OCI-LY7 (cell line): Measurements from ENCODE around the gene HNRNPL. TPM values are rescaled to one million over a fixed set of nuclear protein-coding genes. Genes with fewer than 3 reads are reported as not detected.

Source experiments
- BruUV-seq: library from RNA; stranded (reverse); fragments of 400-500 nt; replicated peaks from 2 replicates; lab custom pipeline; 2021; lab: Mats Ljungman, UMichigan
- CTCF ChIA-PET: fragments of 300-600 bp; sonication (Branson Sonifier 250); formaldehyde crosslinking; loops from one replicate; lab custom pipeline; 2022; ENCODE audit warnings: antibody characterized with exemption; ENCODE audit not compliant: unreplicated experiment; lab: Charles Lee
- POLR2A ChIA-PET: fragments of 300-600 bp; sonication (Branson Sonifier 250); formaldehyde crosslinking; loops from one replicate; lab custom pipeline; 2022; ENCODE audit warnings: antibody characterized with exemption; lab: Charles Lee
- DNase-seq: peaks from one replicate; pipeline ENCODE4 v3.0.0-alpha.2; 2015; ENCODE audit warnings: low spot score
- H2AFZ ChIP-seq: fragments of 200-600 bp; sonication (generic), shearing (Covaris generic); 2 replicates; pipeline ENCODE4 v1.6.1; 2014; ENCODE audit warnings: mild to moderate bottlenecking, antibody characterized with exemption, low read length, moderate library complexity
- H3K27ac ChIP-seq: fragments of 200-600 bp; sonication (generic); 2 replicates; pipeline ENCODE4 v1.5.1; 2014; ENCODE audit warnings: mixed run types, low read depth, mild to moderate bottlenecking, moderate library complexity, low read length, inconsistent platforms; ENCODE audit not compliant: poor library complexity, severe bottlenecking
- H3K36me3 ChIP-seq: fragments of 200-600 bp; sonication (generic); 2 replicates; pipeline ENCODE4 v1.6.1; 2014; ENCODE audit warnings: mild to moderate bottlenecking, antibody characterized with exemption, low read length, moderate library complexity, mixed read lengths; ENCODE audit not compliant: insufficient read depth
- H3K4me1 ChIP-seq: fragments of 200-600 bp; sonication (generic); 2 replicates; pipeline ENCODE4 v1.5.1; 2014; ENCODE audit warnings: mild to moderate bottlenecking, low read length; ENCODE audit not compliant: insufficient read depth, poor library complexity, severe bottlenecking
- H3K4me2 ChIP-seq: fragments of 200-600 bp; sonication (generic); 2 replicates; pipeline ENCODE4 v1.6.1; 2014; ENCODE audit warnings: mild to moderate bottlenecking, low read length
- H3K4me3 ChIP-seq: fragments of 200-600 bp; sonication (generic); 2 replicates; pipeline ENCODE4 v1.5.1; 2014; ENCODE audit warnings: mild to moderate bottlenecking, low read depth, low read length; ENCODE audit not compliant: poor library complexity, severe bottlenecking
- H3K79me2 ChIP-seq: fragments of 200-600 bp; sonication (generic); 2 replicates; pipeline ENCODE4 v1.6.1; 2016; ENCODE audit warnings: low read depth, mild to moderate bottlenecking, low read length, moderate library complexity, mixed read lengths; ENCODE audit not compliant: insufficient read depth
- H3K9me2 ChIP-seq: fragments of 200-600 bp; sonication (generic); 2 replicates; pipeline ENCODE4 v1.6.1; 2016; ENCODE audit warnings: mild to moderate bottlenecking, low read length, mixed read lengths; ENCODE audit not compliant: insufficient read depth
- H3K9me3 ChIP-seq: fragments of 200-600 bp; sonication (generic); 2 replicates; pipeline ENCODE4 v1.6.1; 2014; ENCODE audit warnings: mild to moderate bottlenecking, mixed run types, low read length, mixed read lengths
- H4K20me1 ChIP-seq: fragments of 200-600 bp; sonication (generic); 2 replicates; pipeline ENCODE4 v1.6.1; 2014; ENCODE audit warnings: mild to moderate bottlenecking, antibody characterized with exemption, low read length, moderate library complexity, mixed read lengths; ENCODE audit not compliant: insufficient read depth
- CTCF ChIP-seq: fragments of 200-600 bp; sonication (generic); conservative IDR thresholded peaks from 2 replicates; pipeline ENCODE4 v1.5.1; 2014; ENCODE audit warnings: mild to moderate bottlenecking, antibody characterized with exemption, low read length, moderate library complexity, mixed read lengths
- EZH2phosphoT487 ChIP-seq: fragments of 200-600 bp; sonication (generic); IDR thresholded peaks from 2 replicates; pipeline ENCODE4 v1.6.1; 2018; ENCODE audit warnings: low read depth, borderline replicate concordance, mild to moderate bottlenecking, mixed run types, antibody characterized with exemption, low read length, moderate library complexity, mixed read lengths
- intact Hi-C: fragments of 100-400 bp; cut with micrococcal nuclease; formaldehyde crosslinking; loops from one replicate; pipeline ENCODE4 v1.10.0; 2022; ENCODE audit not compliant: unreplicated experiment
- total RNA-seq, 2 experiments: library from RNA; depleted of rRNA in 1 of 2; stranded (reverse); fragments of >200 nt in 1 of 2; shearing (Covaris generic) in 1 of 2; gene quantifications; 2 replicates each; pipeline ENCODE4 v1.2.3, GENCODE V29; 2014 to 2022

HNRNPL gene
- total RNA-seq, 2 experiments from 2014 or later = 263 to 655 TPM

- H3K4me3 ChIP-seq = no peak overlapping the region
- no peaks in the 10 kb centered on the region for H3K9me2 ChIP-seq
- POLR2A ChIA-PET = no interaction called here
- no peak overlapping the region for H3K27ac ChIP-seq
- CTCF ChIA-PET = no interaction called here
- H2AFZ ChIP-seq = no peak overlapping the region
- BruUV-seq = TSS peak; percentile 0
- intact Hi-C loops = no loop called here
- peaks cover 28% of the 10 kb centered on the region for H3K4me1 ChIP-seq
- peaks cover 77% of the 10 kb centered on the region for H3K79me2 ChIP-seq
- peaks cover 58% of the 10 kb centered on the region for H4K20me1 ChIP-seq
- no peak for DNase-seq
- H3K4me2 ChIP-seq = no peak overlapping the region
- TF ChIP-seq EZH2phosphoT487 (no peak), CTCF (no peak)
- no peaks in the 10 kb centered on the region for H3K9me3 ChIP-seq
- peaks cover 87% of the 10 kb centered on the region for H3K36me3 ChIP-seq
Measured at GRCh38 chr19:38845374-38846024, 4.3 kb downstream of the HNRNPL start.

GRCh38 chr19:38844093-38844686 lies 5.6 kb downstream of the HNRNPL start:
- Histone ChIP-seq H4K20me1 (peaks cover 58% of the 10 kb centered on the region), H3K9me2 (no peaks in the 10 kb centered on the region), H3K79me2 (peaks cover 77% of the 10 kb centered on the region), H3K4me3 (no peak overlapping the region), H3K27ac (no peak overlapping the region), H3K36me3 (peaks cover 99% of the 10 kb centered on the region), H2AFZ (no peak overlapping the region), H3K4me2 (no peak overlapping the region), H3K4me1 (peaks cover 28% of the 10 kb centered on the region), H3K9me3 (no peaks in the 10 kb centered on the region)
- no TSS peak for BruUV-seq
- intact Hi-C loops = no loop called here
- no peak for DNase-seq
- TF ChIP-seq CTCF (no peak), EZH2phosphoT487 (no peak)
- ChIA-PET POLR2A (interaction anchor here (0.7 to 1.0 kb wide), 3 partner anchors 12 to 57 kb away, joined by 3 to 4 read pairs (median 4); no protein-coding TSS in a partner anchor), CTCF (no interaction called here)
